SU-DHL-6 (cell line): ENCODE data around the gene FBXO40.

Source experiments
- H2AFZ ChIP-seq: fragments of 200-600 bp; sonication (generic); 2 replicates; pipeline ENCODE4 v1.6.1; 2014; ENCODE audit warnings: low read depth, mild to moderate bottlenecking, moderate library complexity, mixed read lengths, antibody characterized with exemption, low read length; ENCODE audit not compliant: severe bottlenecking
- H3F3A ChIP-seq: fragments of 200-600 bp; shearing (Covaris generic); 2 replicates; pipeline ENCODE4 v1.6.0; 2016; ENCODE audit warnings: antibody characterized with exemption, mild to moderate bottlenecking; ENCODE audit not compliant: insufficient read depth
- H3K27ac ChIP-seq: fragments of 200-600 bp; sonication (generic); 2 replicates; pipeline ENCODE4 v1.5.1; 2016; ENCODE audit warnings: low read depth, mild to moderate bottlenecking, low read length, moderate library complexity, mixed read lengths
- H3K27me3 ChIP-seq: fragments of 200-600 bp; sonication (generic), shearing (Covaris generic); 2 replicates; pipeline ENCODE4 v1.6.0; 2014; ENCODE audit warnings: mild to moderate bottlenecking, low read length
- H3K36me3 ChIP-seq: fragments of 200-600 bp; sonication (generic); 2 replicates; pipeline ENCODE4 v1.6.1; 2014; ENCODE audit warnings: mild to moderate bottlenecking, low read length, mixed read lengths
- H3K4me2 ChIP-seq: fragments of 300-600, 200-600 bp; shearing (Covaris generic), sonication (generic); 2 replicates; pipeline ENCODE4 v1.6.0; 2014; ENCODE audit warnings: low read length, low read depth, mild to moderate bottlenecking; ENCODE audit not compliant: poor library complexity, severe bottlenecking
- H3K4me3 ChIP-seq: fragments of 200-600 bp; sonication (generic); 2 replicates; pipeline ENCODE4 v1.5.1; 2014; ENCODE audit warnings: antibody characterized with exemption, low read length, mild to moderate bottlenecking, mixed read lengths; ENCODE audit not compliant: insufficient read depth, poor library complexity, severe bottlenecking
- H3K79me2 ChIP-seq: fragments of 200-600 bp; sonication (generic); 2 replicates; pipeline ENCODE4 v1.6.1; 2014; ENCODE audit warnings: mild to moderate bottlenecking, low read length, moderate library complexity; ENCODE audit not compliant: insufficient read depth
- H3K9ac ChIP-seq: fragments of 200-600 bp; sonication (generic); 2 replicates; pipeline ENCODE4 v1.7.0; 2014; ENCODE audit warnings: mild to moderate bottlenecking, low read length
- H3K9me2 ChIP-seq: fragments of 200-600 bp; sonication (generic); replicated peaks from 2 replicates; pipeline ENCODE4 v1.6.1; 2014; ENCODE audit warnings: low read length; ENCODE audit not compliant: insufficient read depth
- H3K9me3 ChIP-seq: fragments of 200-600 bp; sonication (generic); 2 replicates; pipeline ENCODE4 v1.6.1; 2014; ENCODE audit warnings: low read length, mixed read lengths; ENCODE audit not compliant: insufficient read depth
- H4K20me1 ChIP-seq: fragments of 200-600 bp; sonication (generic); 2 replicates; pipeline ENCODE4 v1.6.1; 2014; ENCODE audit warnings: low read depth, mild to moderate bottlenecking, antibody characterized with exemption, low read length, moderate library complexity, mixed read lengths
- EZH2phosphoT487 ChIP-seq: fragments of 200-600 bp; sonication (generic), shearing (Covaris generic); conservative IDR thresholded peaks from 2 replicates; pipeline ENCODE4 v1.6.1; 2018; ENCODE audit warnings: mild to moderate bottlenecking, antibody characterized with exemption, low read length, moderate library complexity, mixed read lengths
- TF ChIP-seq, protein P1 (sequence below): fragments of 200-600 bp; sonication (generic); IDR thresholded peaks from one replicate; pipeline ENCODE4 v1.5.1; 2017; ENCODE audit warnings: antibody characterized with exemption, mild to moderate bottlenecking, low read length, moderate library complexity; ENCODE audit not compliant: insufficient read depth, poor library complexity, severe bottlenecking

The FBXO40 gene, protein sequence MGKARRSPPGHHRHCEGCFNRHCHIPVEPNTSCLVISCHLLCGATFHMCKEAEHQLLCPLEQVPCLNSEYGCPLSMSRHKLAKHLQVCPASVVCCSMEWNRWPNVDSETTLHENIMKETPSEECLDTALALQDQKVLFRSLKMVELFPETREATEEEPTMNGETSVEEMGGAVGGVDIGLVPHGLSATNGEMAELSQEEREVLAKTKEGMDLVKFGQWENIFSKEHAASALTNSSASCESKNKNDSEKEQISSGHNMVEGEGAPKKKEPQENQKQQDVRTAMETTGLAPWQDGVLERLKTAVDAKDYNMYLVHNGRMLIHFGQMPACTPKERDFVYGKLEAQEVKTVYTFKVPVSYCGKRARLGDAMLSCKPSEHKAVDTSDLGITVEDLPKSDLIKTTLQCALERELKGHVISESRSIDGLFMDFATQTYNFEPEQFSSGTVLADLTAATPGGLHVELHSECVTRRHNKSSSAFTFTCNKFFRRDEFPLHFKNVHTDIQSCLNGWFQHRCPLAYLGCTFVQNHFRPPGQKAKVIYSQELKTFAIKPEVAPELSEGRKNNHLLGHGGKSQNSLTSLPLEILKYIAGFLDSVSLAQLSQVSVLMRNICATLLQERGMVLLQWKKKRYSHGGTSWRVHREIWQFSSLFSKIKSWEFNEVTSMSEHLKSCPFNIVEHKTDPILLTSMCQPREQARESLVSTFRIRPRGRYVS

DNA sequence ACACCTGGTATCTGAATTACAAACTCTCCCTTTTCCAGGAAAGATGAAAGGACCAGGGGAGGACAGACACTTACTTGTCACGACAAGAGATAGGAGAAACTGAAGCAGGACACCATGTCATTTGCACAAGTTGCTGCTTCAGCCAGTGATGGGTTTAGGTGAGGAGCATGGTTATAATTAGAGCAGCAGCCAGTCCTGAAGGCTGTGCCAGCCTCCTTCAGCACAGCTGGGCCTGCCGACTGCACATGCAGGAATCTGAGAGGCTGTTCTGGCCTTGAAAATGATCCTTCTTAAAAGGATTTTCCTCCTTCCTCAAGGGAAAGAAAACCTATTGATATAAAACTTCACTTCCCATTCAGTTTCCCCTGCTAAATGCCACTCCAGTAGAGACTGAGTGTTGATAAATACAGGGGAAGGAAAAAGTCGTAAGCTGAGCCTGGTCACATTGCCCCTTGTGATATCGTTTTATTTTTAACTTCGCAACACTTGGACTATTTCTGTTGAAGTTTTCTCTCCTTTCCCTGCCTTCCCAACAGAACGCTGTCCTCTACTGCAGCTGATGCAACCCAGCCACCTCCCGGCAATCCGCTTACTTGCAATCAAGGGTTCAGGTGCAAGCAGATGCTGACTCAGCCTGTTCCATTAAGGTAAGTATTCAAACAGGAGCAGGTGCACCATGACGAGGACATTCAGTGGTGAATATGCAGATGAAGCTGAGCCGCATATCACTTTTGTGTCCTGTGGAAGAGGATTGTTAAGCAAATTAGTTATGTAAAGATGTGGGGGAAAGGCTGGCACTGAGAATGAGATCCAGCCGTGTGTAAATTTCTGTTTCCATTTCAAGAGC lies at the start of gene FBXO40:
TSS of gene FBXO40 (plus strand) at position 524 of the 847 bp plus-strand sequence. CDS start 27,197 bp downstream, outside the sequence.
- Histone ChIP-seq H3K9ac (no peak within 1 kb of the TSS), H2AFZ (no peak within 1 kb of the TSS), H3K27ac (no peak within 1 kb of the TSS)

DNA sequence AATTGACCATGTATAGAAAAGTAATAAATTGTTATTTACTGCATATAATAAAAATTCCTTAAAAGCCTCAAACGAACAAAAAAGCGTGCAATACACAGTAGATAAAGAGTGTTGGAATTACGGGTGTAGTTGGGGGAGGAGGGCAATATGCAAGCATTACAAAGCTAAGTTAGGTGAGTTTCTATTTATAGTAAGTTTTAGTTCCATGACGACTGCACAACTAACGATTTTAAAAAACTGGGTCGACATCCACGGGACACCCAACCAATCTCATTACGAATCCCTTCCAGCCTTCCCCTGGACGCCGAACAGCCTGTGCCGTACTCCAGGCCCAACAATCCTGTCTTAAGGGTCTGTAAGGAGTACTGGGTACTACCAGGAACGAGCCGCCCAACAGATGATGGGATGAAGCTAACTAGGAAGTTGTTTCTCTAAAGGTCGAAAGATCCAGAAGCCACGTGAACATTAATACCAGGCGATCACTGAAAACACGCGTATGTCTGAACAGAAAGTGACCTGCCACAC lies 48.1 kb upstream of the FBXO40 start:
- TF ChIP-seq, protein P1, sequence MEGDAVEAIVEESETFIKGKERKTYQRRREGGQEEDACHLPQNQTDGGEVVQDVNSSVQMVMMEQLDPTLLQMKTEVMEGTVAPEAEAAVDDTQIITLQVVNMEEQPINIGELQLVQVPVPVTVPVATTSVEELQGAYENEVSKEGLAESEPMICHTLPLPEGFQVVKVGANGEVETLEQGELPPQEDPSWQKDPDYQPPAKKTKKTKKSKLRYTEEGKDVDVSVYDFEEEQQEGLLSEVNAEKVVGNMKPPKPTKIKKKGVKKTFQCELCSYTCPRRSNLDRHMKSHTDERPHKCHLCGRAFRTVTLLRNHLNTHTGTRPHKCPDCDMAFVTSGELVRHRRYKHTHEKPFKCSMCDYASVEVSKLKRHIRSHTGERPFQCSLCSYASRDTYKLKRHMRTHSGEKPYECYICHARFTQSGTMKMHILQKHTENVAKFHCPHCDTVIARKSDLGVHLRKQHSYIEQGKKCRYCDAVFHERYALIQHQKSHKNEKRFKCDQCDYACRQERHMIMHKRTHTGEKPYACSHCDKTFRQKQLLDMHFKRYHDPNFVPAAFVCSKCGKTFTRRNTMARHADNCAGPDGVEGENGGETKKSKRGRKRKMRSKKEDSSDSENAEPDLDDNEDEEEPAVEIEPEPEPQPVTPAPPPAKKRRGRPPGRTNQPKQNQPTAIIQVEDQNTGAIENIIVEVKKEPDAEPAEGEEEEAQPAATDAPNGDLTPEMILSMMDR = no peak
- no peak for TF ChIP-seq EZH2phosphoT487
- Histone ChIP-seq H2AFZ (peak overlapping the region; percentile 24), H3K36me3 (peaks cover 17% of the 10 kb centered on the region)

More for the DNA sequence above, at the start of gene FBXO40:
- Histone ChIP-seq H3K9me2 (no peaks in the 10 kb centered on the region), H3K79me2 (no peaks in the 10 kb centered on the region), H4K20me1 (no peaks in the 10 kb centered on the region), H3F3A (no peaks in the 10 kb centered on the region), H3K36me3 (no peaks in the 10 kb centered on the region), H3K9me3 (no peaks in the 10 kb centered on the region), H3K27me3 (no peaks in the 10 kb centered on the region), H3K4me2 (no peak within 1 kb of the TSS), H3K4me3 (no peak within 1 kb of the TSS)
- TF ChIP-seq EZH2phosphoT487 = no peak
- TF ChIP-seq, protein P1 = no peak

DNA sequence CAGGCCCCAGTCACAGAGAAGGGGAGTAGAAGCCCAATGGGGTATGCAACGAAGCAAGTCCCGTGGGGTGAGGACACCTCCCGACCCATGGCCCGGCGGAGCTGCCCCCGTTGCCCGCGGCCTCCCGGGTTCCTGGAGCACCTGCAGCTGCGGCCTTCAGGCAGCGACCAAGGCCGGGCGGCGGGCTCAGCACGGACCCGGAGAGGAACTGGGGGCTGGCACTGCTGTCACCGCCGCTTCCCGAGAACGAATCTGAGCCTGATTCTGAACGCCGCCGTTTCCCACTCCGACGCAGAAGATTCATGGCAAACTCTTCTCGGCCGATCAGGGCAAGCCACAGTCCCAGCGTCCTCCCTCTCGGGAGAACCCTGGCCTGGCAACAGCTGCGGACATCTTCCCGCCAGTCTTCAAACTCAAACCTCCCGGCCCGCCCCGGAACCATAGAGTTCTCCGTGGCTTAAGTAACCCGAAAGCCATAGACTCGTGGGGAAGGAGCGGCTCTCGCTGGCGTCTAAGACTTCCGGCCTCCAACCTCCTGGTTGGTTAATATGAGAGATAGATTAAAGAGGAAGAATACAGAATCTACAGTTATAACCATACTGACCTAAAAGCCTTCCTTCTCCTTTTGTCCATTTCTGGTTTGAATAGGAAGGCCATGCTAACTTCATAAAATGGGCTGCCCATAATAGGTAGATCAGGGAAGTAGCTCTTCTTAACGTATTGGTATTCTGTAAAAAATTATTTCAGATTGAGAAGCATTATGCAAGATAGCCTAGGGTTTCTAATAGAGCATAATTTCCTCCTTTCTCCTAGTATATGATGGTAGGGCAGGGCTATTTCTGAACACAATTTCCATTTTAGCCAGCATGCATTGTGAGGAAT lies 47.4 kb upstream of the FBXO40 start, which contains the start of gene POLQ:
TSS of gene POLQ (minus strand) at position 415 of the 882 bp plus-strand sequence. CDS start at position 304, 111 bp downstream.
- peak within 1 kb of the TSS; percentile 88 for H3K4me2 ChIP-seq
- peaks cover 11% of the 10 kb centered on the region; the same call in 1 of the 2 replicates for H3K36me3 ChIP-seq
- peaks cover 23% of the 10 kb centered on the region for H3F3A ChIP-seq
- peak within 1 kb of the TSS; percentile 89 for H3K9ac ChIP-seq
- no peaks in the 10 kb centered on the region for H3K9me3 ChIP-seq
- TF ChIP-seq, protein P1 = no peak
- no peak for TF ChIP-seq EZH2phosphoT487
- H3K4me3 ChIP-seq = peak within 1 kb of the TSS; percentile 84
- H2AFZ ChIP-seq = peak within 1 kb of the TSS; percentile 87
- H3K9me2 ChIP-seq = no peaks in the 10 kb centered on the region
- no peaks in the 10 kb centered on the region for H4K20me1 ChIP-seq
- H3K27ac ChIP-seq = peak within 1 kb of the TSS; percentile 85
- no peaks in the 10 kb centered on the region for H3K27me3 ChIP-seq
- peaks cover 46% of the 10 kb centered on the region for H3K79me2 ChIP-seq

More for the DNA sequence above, 48.1 kb upstream of the FBXO40 start:
- Histone ChIP-seq H3K9me3 (no peaks in the 10 kb centered on the region), H3K27ac (peak overlapping the region; percentile 85), H3K79me2 (peaks cover 52% of the 10 kb centered on the region), H3K4me2 (peak overlapping the region; percentile 88), H4K20me1 (no peaks in the 10 kb centered on the region), H3K9ac (peak overlapping the region; percentile 89), H3K9me2 (no peaks in the 10 kb centered on the region), H3F3A (peaks cover 23% of the 10 kb centered on the region), H3K27me3 (no peaks in the 10 kb centered on the region), H3K4me3 (peak overlapping the region; percentile 84)
